ENCODE measurements around the gene EDA2R. TPM values are rescaled to one million over a fixed set of nuclear protein-coding genes. Genes with fewer than 3 reads are reported as not detected.

EDA2R gene
- total and polyA plus RNA-seq, 2 of the 8 experiments (the other 6 are each of a cell fraction or from before 2014, with no cell fraction given): 5.0 to 7.0 TPM

DNA sequence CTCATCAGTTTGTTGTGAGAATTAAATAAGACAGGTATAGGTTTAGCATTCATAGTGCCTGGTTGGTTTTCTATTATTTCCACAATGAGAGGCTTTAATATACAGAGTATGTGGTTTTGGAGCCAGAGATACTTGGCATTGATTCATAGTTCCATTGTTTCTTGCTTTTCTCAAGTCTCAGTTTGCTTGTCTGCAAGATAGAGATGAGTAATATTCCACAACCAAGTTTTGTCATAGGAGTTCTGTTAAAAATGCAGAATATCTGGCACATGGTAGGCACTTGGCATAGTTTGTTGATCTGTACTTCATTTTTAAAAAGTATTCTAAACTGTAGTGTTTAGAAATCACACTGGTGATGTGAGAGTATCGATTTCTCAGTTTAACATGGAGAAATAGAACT is 37.5 kb upstream of the EDA2R start:
- no peak overlapping the region for H4K5ac ChIP-seq (ENCODE audit: insufficient read length, low read depth, low read length)
- H3K9ac ChIP-seq (replicated peaks in 1 of 4; ENCODE audit: extremely low read depth in 1 of 4, low read depth in 3 of 4, low read length in 3 of 4): no peak overlapping the region
- no peak for DNase-seq (ENCODE audit: low read depth in 1 of 2, low spot score in 2 of 2)
- no peak overlapping the region for H3K56ac ChIP-seq (replicated peaks; ENCODE audit: insufficient read length, low read depth, low read length)
- no peak overlapping the region for H3K14ac ChIP-seq (ENCODE audit: insufficient read length)
- H3K27ac ChIP-seq (ENCODE audit: low read depth, low read length): no peak overlapping the region
- WGBS, 2 experiments (ENCODE audit: extremely low coverage in 1 of 2, insufficient coverage in 1 of 2, insufficient read length in 1 of 2, insufficient replicate concordance in 2 of 2, low coverage in 1 of 2, low lambda C conversion rate in 2 of 2, missing lambda C conversion rate in 1 of 2): 50% methylated on average over 1 of the region's 1 CpG; no CpG with 5 or more reads in 1 of the 2 experiments
- no peak overlapping the region for H3K18ac ChIP-seq (ENCODE audit: extremely low read depth, low read length)
- no peak overlapping the region for H3K4me3 ChIP-seq (ENCODE audit: extremely low read depth in 1 of 4, insufficient read depth in 2 of 4, low read depth in 3 of 4, low read length in 4 of 4)
- H3K23me2 ChIP-seq (ENCODE audit: low read depth, low read length): no peaks in the 10 kb centered on the region
- no peak overlapping the region for H2BK5ac ChIP-seq (ENCODE audit: low read depth, low read length)
- H3K79me2 ChIP-seq (ENCODE audit: control insufficient read depth in 1 of 2, insufficient read depth in 2 of 2, low read length in 2 of 2): no peaks in the 10 kb centered on the region
- H3K4me1 ChIP-seq (replicated peaks in 1 of 4; ENCODE audit: control insufficient read depth in 3 of 4, insufficient read depth in 4 of 4, low read length in 3 of 4): no peaks in the 10 kb centered on the region
- no peak overlapping the region for H2BK120ac ChIP-seq (replicated peaks; ENCODE audit: low read depth, low read length)
- H2BK20ac ChIP-seq (ENCODE audit: low read length): no peak overlapping the region
- no peak overlapping the region for H3K23ac ChIP-seq (ENCODE audit: insufficient read length)
- H3K36me3 ChIP-seq (ENCODE audit: control insufficient read depth in 2 of 4, insufficient read depth in 4 of 4, low read length in 3 of 4): no peaks in the 10 kb centered on the region
- no peak overlapping the region for H4K8ac ChIP-seq (ENCODE audit: extremely low read depth, insufficient read depth, low read length)
- ChIA-PET CTCF (ENCODE audit: partially characterized antibody) (no interaction called here), POLR2A (ENCODE audit: partially characterized antibody) (no interaction called here)
- H2AK5ac ChIP-seq (ENCODE audit: low read depth, low read length): no peak overlapping the region
- H2BK12ac ChIP-seq (ENCODE audit: low read depth, low read length): no peak overlapping the region
- no peak overlapping the region for H4K91ac ChIP-seq (replicated peaks; ENCODE audit: insufficient read length, low read length)
- no peak overlapping the region for H3K4me2 ChIP-seq (ENCODE audit: insufficient read depth in 1 of 2, low read depth in 2 of 2, low read length in 2 of 2)
- H3K27me3 ChIP-seq (replicated peaks in 1 of 4; ENCODE audit: control insufficient read depth in 3 of 4, extremely low read depth in 1 of 4, insufficient read depth in 3 of 4, low read length in 3 of 4): no peaks in the 10 kb centered on the region
- no peak overlapping the region for H2AFZ ChIP-seq (ENCODE audit: low read length)
- FAIRE-seq: no peak
- H3K4ac ChIP-seq (replicated peaks; ENCODE audit: insufficient read length, low read depth, low read length): no peak overlapping the region
- no peak overlapping the region for H2BK15ac ChIP-seq (ENCODE audit: low read length)
- no peaks in the 10 kb centered on the region for H3K9me3 ChIP-seq (ENCODE audit: insufficient read depth in 2 of 2, low read depth in 1 of 2, low read length in 1 of 2)
- no peaks in the 10 kb centered on the region for H4K20me1 ChIP-seq (replicated peaks in 1 of 2; ENCODE audit: control insufficient read depth in 1 of 2, insufficient read depth in 2 of 2, low read length in 2 of 2)
- no peaks in the 10 kb centered on the region for H3K79me1 ChIP-seq (ENCODE audit: low read depth, low read length)
- TF ChIP-seq TBP (IDR thresholded peaks at IDR 0.05; ENCODE audit: low read depth, low read length) (no peak), CREB1 (IDR thresholded peaks at IDR 0.05) (no peak), ATF2 (IDR thresholded peaks at IDR 0.05; ENCODE audit: low read length) (no peak), USF2 (IDR thresholded peaks at IDR 0.05; ENCODE audit: low read length) (no peak), SIN3A (conservative IDR thresholded peaks at IDR 0.05 in 1 of 2, IDR thresholded peaks at IDR 0.05 in 1 of 2; ENCODE audit: low read depth in 1 of 2, low read length in 2 of 2) (no peak), SAP30 (IDR thresholded peaks at IDR 0.05; ENCODE audit: insufficient read depth, insufficient replicate concordance, low read length) (no peak), CTCF (IDR thresholded peaks at IDR 0.05; ENCODE audit: control extremely low read depth in 1 of 3, insufficient read depth in 1 of 3, low read depth in 1 of 3, low read length in 3 of 3) (no peak), TEAD4 (IDR thresholded peaks at IDR 0.05; ENCODE audit: low read depth, low read length) (no peak)
- TF ChIP-seq, protein P1, sequence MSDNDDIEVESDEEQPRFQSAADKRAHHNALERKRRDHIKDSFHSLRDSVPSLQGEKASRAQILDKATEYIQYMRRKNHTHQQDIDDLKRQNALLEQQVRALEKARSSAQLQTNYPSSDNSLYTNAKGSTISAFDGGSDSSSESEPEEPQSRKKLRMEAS (IDR thresholded peaks at IDR 0.05): no peak

Measured in H1 (cell line).